HEK293 (cell line): Measurements from ENCODE around the gene FXYD1.
A peak's percentile ranks its signal among the peaks of the same experiment; 100 is the strongest.

Experiments used
- CTCF ChIA-PET: fragments of 350-600 bp; formaldehyde crosslinking; extraction: SDS; loops from one replicate; lab custom pipeline; 2021; ENCODE audit warnings: antibody characterized with exemption; lab: Yijun Ruan, JAX
- POLR2A ChIA-PET: fragments of 300-600 bp; formaldehyde crosslinking; extraction: SDS; loops from one replicate; lab custom pipeline; 2020; ENCODE audit warnings: antibody characterized with exemption, inconsistent platforms; lab: Yijun Ruan, JAX
- H3K27ac ChIP-seq: fragments of 200-500 bp; sonication (Bioruptor generic); 2 replicates; pipeline ENCODE4 v1.5.1; 2014; ENCODE audit warnings: low read depth, low read length, control low read depth, inconsistent platforms; ENCODE audit errors: extremely low read depth
- H3K36me3 ChIP-seq, 2 experiments: fragments of 200-500 bp in 1 of 2; sonication (Bioruptor generic) in 1 of 2; 1 replicate in 1 of 2; 2 replicates in 1 of 2; pipeline ENCODE4 v1.5.1; 2014 to 2017; ENCODE audit warnings: inconsistent platforms in 2 of 2, low read length in 2 of 2; ENCODE audit not compliant: control insufficient read depth in 2 of 2, insufficient read depth in 1 of 2
- H3K4me1 ChIP-seq: fragments of 200-500 bp; sonication (Bioruptor generic); 2 replicates; pipeline ENCODE4 v1.5.1; 2014; ENCODE audit warnings: mild to moderate bottlenecking, low read length, inconsistent platforms; ENCODE audit not compliant: control insufficient read depth, insufficient read depth
- H3K4me3 ChIP-seq: 2 replicates; pipeline ENCODE4 v1.5.1; 2011; ENCODE audit warnings: low read depth, mild to moderate bottlenecking, control low read depth, low read length, moderate library complexity
- H3K9me3 ChIP-seq: fragments of 200-500 bp; sonication (Bioruptor generic); 2 replicates; pipeline ENCODE4 v1.5.1; 2014; ENCODE audit warnings: low read depth, low read length, inconsistent platforms; ENCODE audit not compliant: control insufficient read depth, insufficient read depth
- GLIS2 ChIP-seq: fragments of 450-650 bp; formaldehyde crosslinking; IDR thresholded peaks from 2 replicates; pipeline ENCODE4 v1.5.1; 2016; ENCODE audit warnings: missing biosample characterization, missing genetic modification characterization
- HOXA7 ChIP-seq: sonication (generic); formaldehyde crosslinking; IDR thresholded peaks from 2 replicates; pipeline ENCODE4 v1.8.1; 2022; ENCODE audit warnings: missing genetic modification reagents, borderline replicate concordance
- KLF10 ChIP-seq: fragments of 450-650 bp; IDR thresholded peaks from 2 replicates; pipeline ENCODE4 v1.5.1; 2018; ENCODE audit warnings: missing biosample characterization, mild to moderate bottlenecking, missing genetic modification characterization
- MEIS1 ChIP-seq: sonication (generic); formaldehyde crosslinking; IDR thresholded peaks from 2 replicates; pipeline ENCODE4 v1.8.1; 2022; ENCODE audit warnings: missing genetic modification reagents, mild to moderate bottlenecking, borderline replicate concordance
- MYNN ChIP-seq: fragments of 450-650 bp; formaldehyde crosslinking; IDR thresholded peaks from 2 replicates; pipeline ENCODE4 v1.5.1; 2016; ENCODE audit warnings: missing biosample characterization, missing genetic modification characterization, borderline replicate concordance
- PRDM1 ChIP-seq: fragments of 450-650 bp; formaldehyde crosslinking; IDR thresholded peaks from 2 replicates; pipeline ENCODE4; 2016; ENCODE audit warnings: missing biosample characterization, missing genetic modification characterization
- YY1 ChIP-seq: fragments of 450-650 bp; formaldehyde crosslinking; IDR thresholded peaks from 2 replicates; pipeline ENCODE4 v1.5.1; 2018; ENCODE audit warnings: missing biosample characterization, missing genetic modification characterization
- ZBTB17 ChIP-seq: fragments of 450-650 bp; formaldehyde crosslinking; IDR thresholded peaks from 2 replicates; pipeline ENCODE4 v1.5.1; 2016; ENCODE audit warnings: missing biosample characterization, missing genetic modification characterization
- ZFP41 ChIP-seq: fragments of 450-650 bp; formaldehyde crosslinking; IDR thresholded peaks from 2 replicates; pipeline ENCODE4 v1.5.1; 2016; ENCODE audit warnings: missing biosample characterization, missing genetic modification characterization, borderline replicate concordance
- ZFP69B ChIP-seq: fragments of 450-650 bp; formaldehyde crosslinking; IDR thresholded peaks from 2 replicates; pipeline ENCODE4 v1.5.1; 2016; ENCODE audit warnings: missing biosample characterization, missing genetic modification characterization
- ZNF132 ChIP-seq: fragments of 450-650 bp; formaldehyde crosslinking; IDR thresholded peaks from 2 replicates; pipeline ENCODE4 v1.5.1; 2017; ENCODE audit warnings: missing biosample characterization, missing genetic modification characterization, borderline replicate concordance
- ZNF221 ChIP-seq: fragments of 450-650 bp; formaldehyde crosslinking; IDR thresholded peaks from 2 replicates; pipeline ENCODE4 v1.5.1; 2017; ENCODE audit warnings: missing biosample characterization, missing genetic modification characterization, borderline replicate concordance
- ZNF223 ChIP-seq: fragments of 450-650 bp; formaldehyde crosslinking; IDR thresholded peaks from 2 replicates; pipeline ENCODE4 v1.5.1; 2016; ENCODE audit warnings: missing biosample characterization, missing genetic modification characterization
- ZNF239 ChIP-seq: fragments of 450-650 bp; formaldehyde crosslinking; IDR thresholded peaks from 2 replicates; pipeline ENCODE4 v1.5.1; 2016; ENCODE audit warnings: missing biosample characterization, missing genetic modification characterization
- ZNF24 ChIP-seq: fragments of 450-650 bp; formaldehyde crosslinking; IDR thresholded peaks from 2 replicates; pipeline ENCODE4 v1.5.1; 2016; ENCODE audit warnings: missing biosample characterization, missing genetic modification characterization
- ZNF248 ChIP-seq: fragments of 450-650 bp; formaldehyde crosslinking; IDR thresholded peaks from 2 replicates; pipeline ENCODE4 v1.5.1; 2017; ENCODE audit warnings: missing biosample characterization, missing genetic modification characterization
- ZNF354C ChIP-seq: fragments of 450-650 bp; formaldehyde crosslinking; IDR thresholded peaks from 2 replicates; pipeline ENCODE4 v1.5.1; 2016; ENCODE audit warnings: missing biosample characterization, missing genetic modification characterization, low read depth, borderline replicate concordance
- ZNF529 ChIP-seq: fragments of 450-650 bp; formaldehyde crosslinking; IDR thresholded peaks from 2 replicates; pipeline ENCODE4 v1.5.1; 2017; ENCODE audit warnings: missing genetic modification characterization, missing biosample characterization; ENCODE audit not compliant: insufficient replicate concordance
- ZNF549 ChIP-seq: fragments of 450-650 bp; IDR thresholded peaks from 2 replicates; pipeline ENCODE4 v1.5.1; 2018; ENCODE audit warnings: missing biosample characterization, missing genetic modification characterization, mild to moderate bottlenecking, inconsistent platforms, moderate library complexity
- ZNF561 ChIP-seq: fragments of 450-650 bp; IDR thresholded peaks from 2 replicates; pipeline ENCODE4 v1.5.1; 2018; ENCODE audit warnings: missing biosample characterization, missing genetic modification characterization, borderline replicate concordance
- ZNF624 ChIP-seq: fragments of 450-650 bp; formaldehyde crosslinking; IDR thresholded peaks from 2 replicates; pipeline ENCODE4 v1.5.1; 2017; ENCODE audit warnings: missing biosample characterization, missing genetic modification characterization
- ZNF629 ChIP-seq: fragments of 450-650 bp; formaldehyde crosslinking; IDR thresholded peaks from 2 replicates; pipeline ENCODE4 v1.5.1; 2017; ENCODE audit warnings: missing biosample characterization, missing genetic modification characterization
- TF ChIP-seq, protein P1 (sequence below): fragments of 450-650 bp; formaldehyde crosslinking; IDR thresholded peaks from 2 replicates; pipeline ENCODE4 v1.5.1; 2016; ENCODE audit warnings: missing biosample characterization, missing genetic modification characterization
- TF ChIP-seq, protein P2 (sequence below): sonication (generic); formaldehyde crosslinking; IDR thresholded peaks from 2 replicates; pipeline ENCODE4 v1.8.1; 2022; ENCODE audit warnings: mild to moderate bottlenecking, moderate library complexity, missing genetic modification reagents
- TF ChIP-seq, protein P3 (sequence below): fragments of 450-650 bp; formaldehyde crosslinking; IDR thresholded peaks from 2 replicates; pipeline ENCODE4 v1.5.1; 2016; ENCODE audit warnings: missing biosample characterization, missing genetic modification characterization, borderline replicate concordance
- TF ChIP-seq, protein P4 (sequence below): fragments of 450-650 bp; formaldehyde crosslinking; IDR thresholded peaks from 2 replicates; pipeline ENCODE4; 2016; ENCODE audit warnings: missing biosample characterization, missing genetic modification characterization

The FXYD1 gene

DNA sequence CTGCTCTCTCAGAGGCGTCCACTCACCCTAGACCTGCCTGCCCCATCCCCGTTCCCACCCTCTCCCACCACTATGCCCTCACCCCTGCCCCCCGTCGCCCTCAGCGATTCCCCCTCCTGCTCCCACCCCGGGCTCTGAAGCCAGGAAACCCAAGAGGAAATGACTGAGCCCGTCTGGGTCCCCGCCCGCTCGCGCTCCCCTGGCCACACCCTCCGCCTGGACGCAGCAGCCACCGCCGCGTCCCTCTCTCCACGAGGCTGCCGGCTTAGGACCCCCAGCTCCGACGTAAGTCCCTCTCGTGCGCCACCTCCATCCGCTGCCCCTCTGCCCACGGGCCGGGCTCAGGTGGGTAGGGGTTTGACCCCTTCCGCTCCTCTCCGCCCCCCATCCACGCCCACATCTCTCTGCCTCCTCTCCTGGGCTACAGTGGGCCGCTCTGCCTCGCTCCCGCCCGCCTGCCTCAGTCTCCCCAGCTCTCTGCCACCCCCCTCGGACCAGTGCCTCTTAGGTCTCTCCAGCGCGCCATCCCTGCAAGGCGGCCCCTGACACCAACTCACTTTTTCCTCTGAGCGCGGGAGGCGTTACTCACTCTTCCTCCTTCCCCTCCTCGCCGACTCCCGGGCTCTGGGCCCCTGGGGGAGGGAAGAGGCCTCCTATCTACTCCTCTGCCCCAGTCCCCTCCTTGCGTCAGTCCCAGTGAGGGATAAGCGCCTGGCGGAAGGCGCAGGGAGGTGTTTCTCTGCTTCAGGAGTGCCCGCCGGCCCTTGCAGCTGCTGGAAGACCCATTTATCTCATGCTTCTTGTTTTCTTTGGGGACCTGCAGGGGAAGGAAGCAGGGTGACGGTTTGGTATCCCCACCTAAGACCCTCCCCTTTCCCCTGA, 16.1 kb downstream of the FXYD1 start, which contains the start of gene FXYD5 (continued):
- TF ChIP-seq, protein P1, sequence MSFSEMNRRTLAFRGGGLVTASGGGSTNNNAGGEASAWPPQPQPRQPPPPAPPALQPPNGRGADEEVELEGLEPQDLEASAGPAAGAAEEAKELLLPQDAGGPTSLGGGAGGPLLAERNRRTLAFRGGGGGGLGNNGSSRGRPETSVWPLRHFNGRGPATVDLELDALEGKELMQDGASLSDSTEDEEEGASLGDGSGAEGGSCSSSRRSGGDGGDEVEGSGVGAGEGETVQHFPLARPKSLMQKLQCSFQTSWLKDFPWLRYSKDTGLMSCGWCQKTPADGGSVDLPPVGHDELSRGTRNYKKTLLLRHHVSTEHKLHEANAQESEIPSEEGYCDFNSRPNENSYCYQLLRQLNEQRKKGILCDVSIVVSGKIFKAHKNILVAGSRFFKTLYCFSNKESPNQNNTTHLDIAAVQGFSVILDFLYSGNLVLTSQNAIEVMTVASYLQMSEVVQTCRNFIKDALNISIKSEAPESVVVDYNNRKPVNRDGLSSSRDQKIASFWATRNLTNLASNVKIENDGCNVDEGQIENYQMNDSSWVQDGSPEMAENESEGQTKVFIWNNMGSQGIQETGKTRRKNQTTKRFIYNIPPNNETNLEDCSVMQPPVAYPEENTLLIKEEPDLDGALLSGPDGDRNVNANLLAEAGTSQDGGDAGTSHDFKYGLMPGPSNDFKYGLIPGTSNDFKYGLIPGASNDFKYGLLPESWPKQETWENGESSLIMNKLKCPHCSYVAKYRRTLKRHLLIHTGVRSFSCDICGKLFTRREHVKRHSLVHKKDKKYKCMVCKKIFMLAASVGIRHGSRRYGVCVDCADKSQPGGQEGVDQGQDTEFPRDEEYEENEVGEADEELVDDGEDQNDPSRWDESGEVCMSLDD (tag by site-specific recombination) = peak; percentile 93; the same call in 1 of the 2 replicates
- TF ChIP-seq ZNF561 (tag by site-specific recombination) (peak; percentile 75), ZBTB17 (tag by site-specific recombination) (peak; percentile 96), ZNF221 (no peak), ZNF248 (tag by site-specific recombination) (no peak), ZNF529 (tag by site-specific recombination) (no peak), KLF10 (no peak; the same call in none of the 2 replicates), HOXA7 (CRISPR knock-in tag) (no peak), ZFP69B (tag by site-specific recombination) (peak; percentile 88), ZNF624 (tag by site-specific recombination) (no peak), MYNN (tag by site-specific recombination) (no peak), ZNF132 (no peak), GLIS2 (tag by site-specific recombination) (peak; percentile 96), MEIS1 (no peak), ZNF354C (tag by site-specific recombination) (no peak), ZNF24 (tag by site-specific recombination) (peak; percentile 93)
- TF ChIP-seq, protein P2, sequence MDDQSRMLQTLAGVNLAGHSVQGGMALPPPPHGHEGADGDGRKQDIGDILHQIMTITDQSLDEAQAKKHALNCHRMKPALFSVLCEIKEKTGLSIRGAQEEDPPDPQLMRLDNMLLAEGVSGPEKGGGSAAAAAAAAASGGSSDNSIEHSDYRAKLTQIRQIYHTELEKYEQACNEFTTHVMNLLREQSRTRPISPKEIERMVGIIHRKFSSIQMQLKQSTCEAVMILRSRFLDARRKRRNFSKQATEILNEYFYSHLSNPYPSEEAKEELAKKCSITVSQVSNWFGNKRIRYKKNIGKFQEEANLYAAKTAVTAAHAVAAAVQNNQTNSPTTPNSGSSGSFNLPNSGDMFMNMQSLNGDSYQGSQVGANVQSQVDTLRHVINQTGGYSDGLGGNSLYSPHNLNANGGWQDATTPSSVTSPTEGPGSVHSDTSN (CRISPR knock-in tag) = no peak

DNA sequence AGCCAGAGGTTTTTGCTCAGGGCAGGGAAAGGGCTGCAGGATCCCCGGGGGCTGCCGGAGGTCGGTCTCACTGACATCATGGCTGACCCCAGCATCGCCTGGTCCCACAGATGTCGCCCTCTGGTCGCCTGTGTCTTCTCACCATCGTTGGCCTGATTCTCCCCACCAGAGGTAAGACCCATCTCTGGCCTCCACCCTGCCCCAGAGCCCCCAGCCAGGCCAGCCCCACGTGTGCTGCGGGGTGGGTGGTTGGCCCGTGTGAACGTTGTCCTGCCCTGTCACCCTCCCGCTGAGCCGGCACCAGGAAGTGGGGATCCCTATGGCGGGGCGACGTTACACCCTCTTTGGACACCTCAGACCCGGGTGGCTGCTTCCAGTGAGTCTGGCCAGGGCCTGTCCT, 16.8 kb downstream of the FXYD1 start:
- CTCF ChIA-PET = interaction anchor here (1.5 to 5.9 kb wide), 3 partner anchors 10 to 20 kb away, joined by 6 to 82 read pairs (median 20); partner anchors contain the start of genes FXYD7 and LGI4
- POLR2A ChIA-PET = interaction anchor here (2.1 kb wide), 1 partner anchor 11 kb away, joined by 8 read pairs; no protein-coding TSS in a partner anchor
- Histone ChIP-seq H3K36me3 (peaks cover 30 to 38% of the 10 kb centered on the region in 2 experiments), H3K4me3 (peak overlapping the region; percentile 57), H3K27ac (peak overlapping the region; percentile 75; the same call in 1 of the 2 replicates), H3K9me3 (no peaks in the 10 kb centered on the region), H3K4me1 (peaks cover 20% of the 10 kb centered on the region)
- TF ChIP-seq, protein P3, sequence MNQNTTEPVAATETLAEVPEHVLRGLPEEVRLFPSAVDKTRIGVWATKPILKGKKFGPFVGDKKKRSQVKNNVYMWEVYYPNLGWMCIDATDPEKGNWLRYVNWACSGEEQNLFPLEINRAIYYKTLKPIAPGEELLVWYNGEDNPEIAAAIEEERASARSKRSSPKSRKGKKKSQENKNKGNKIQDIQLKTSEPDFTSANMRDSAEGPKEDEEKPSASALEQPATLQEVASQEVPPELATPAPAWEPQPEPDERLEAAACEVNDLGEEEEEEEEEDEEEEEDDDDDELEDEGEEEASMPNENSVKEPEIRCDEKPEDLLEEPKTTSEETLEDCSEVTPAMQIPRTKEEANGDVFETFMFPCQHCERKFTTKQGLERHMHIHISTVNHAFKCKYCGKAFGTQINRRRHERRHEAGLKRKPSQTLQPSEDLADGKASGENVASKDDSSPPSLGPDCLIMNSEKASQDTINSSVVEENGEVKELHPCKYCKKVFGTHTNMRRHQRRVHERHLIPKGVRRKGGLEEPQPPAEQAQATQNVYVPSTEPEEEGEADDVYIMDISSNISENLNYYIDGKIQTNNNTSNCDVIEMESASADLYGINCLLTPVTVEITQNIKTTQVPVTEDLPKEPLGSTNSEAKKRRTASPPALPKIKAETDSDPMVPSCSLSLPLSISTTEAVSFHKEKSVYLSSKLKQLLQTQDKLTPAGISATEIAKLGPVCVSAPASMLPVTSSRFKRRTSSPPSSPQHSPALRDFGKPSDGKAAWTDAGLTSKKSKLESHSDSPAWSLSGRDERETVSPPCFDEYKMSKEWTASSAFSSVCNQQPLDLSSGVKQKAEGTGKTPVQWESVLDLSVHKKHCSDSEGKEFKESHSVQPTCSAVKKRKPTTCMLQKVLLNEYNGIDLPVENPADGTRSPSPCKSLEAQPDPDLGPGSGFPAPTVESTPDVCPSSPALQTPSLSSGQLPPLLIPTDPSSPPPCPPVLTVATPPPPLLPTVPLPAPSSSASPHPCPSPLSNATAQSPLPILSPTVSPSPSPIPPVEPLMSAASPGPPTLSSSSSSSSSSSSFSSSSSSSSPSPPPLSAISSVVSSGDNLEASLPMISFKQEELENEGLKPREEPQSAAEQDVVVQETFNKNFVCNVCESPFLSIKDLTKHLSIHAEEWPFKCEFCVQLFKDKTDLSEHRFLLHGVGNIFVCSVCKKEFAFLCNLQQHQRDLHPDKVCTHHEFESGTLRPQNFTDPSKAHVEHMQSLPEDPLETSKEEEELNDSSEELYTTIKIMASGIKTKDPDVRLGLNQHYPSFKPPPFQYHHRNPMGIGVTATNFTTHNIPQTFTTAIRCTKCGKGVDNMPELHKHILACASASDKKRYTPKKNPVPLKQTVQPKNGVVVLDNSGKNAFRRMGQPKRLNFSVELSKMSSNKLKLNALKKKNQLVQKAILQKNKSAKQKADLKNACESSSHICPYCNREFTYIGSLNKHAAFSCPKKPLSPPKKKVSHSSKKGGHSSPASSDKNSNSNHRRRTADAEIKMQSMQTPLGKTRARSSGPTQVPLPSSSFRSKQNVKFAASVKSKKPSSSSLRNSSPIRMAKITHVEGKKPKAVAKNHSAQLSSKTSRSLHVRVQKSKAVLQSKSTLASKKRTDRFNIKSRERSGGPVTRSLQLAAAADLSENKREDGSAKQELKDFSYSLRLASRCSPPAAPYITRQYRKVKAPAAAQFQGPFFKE (tag by site-specific recombination) = 0 out of 2 replicates have a peak, but pooled peaks have one; percentile 30
- TF ChIP-seq YY1 (tag by site-specific recombination) (no peak), ZFP41 (no peak), ZNF239 (no peak), ZNF629 (tag by site-specific recombination) (no peak), PRDM1 (tag by site-specific recombination) (peak; percentile 39; the same call in 1 of the 2 replicates), ZNF223 (tag by site-specific recombination) (peak; percentile 8; the same call in 1 of the 2 replicates), ZNF132 (no peak), ZNF549 (tag by site-specific recombination) (no peak)
- TF ChIP-seq, protein P4, sequence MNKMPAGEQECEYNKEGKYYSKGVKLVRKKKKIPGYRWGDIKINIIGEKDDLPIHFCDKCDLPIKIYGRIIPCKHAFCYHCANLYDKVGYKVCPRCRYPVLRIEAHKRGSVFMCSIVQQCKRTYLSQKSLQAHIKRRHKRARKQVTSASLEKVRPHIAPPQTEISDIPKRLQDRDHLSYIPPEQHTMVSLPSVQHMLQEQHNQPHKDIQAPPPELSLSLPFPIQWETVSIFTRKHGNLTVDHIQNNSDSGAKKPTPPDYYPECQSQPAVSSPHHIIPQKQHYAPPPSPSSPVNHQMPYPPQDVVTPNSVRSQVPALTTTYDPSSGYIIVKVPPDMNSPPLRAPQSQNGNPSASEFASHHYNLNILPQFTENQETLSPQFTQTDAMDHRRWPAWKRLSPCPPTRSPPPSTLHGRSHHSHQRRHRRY (tag by site-specific recombination) = peak; percentile 83; the same call in 1 of the 2 replicates
